HG02981 (cell line): ENCODE measurements around the gene TTBK2.

ENCODE experiments used
- ATAC-seq: cut with Tn5 transposase; IDR thresholded peaks from one replicate; pipeline ENCODE4 v1.9.1; 2021; ENCODE audit warnings: mild to moderate bottlenecking, moderate library complexity; ENCODE audit not compliant: unreplicated experiment

The TTBK2 gene

GRCh38 chr15:42729409-42729808, 191.2 kb downstream of the TTBK2 start:
- no peak for ATAC-seq

- no peak for ATAC-seq
These were observed 191.6 kb downstream of the TTBK2 start for GRCh38 chr15:42728972-42729371.

DNA sequence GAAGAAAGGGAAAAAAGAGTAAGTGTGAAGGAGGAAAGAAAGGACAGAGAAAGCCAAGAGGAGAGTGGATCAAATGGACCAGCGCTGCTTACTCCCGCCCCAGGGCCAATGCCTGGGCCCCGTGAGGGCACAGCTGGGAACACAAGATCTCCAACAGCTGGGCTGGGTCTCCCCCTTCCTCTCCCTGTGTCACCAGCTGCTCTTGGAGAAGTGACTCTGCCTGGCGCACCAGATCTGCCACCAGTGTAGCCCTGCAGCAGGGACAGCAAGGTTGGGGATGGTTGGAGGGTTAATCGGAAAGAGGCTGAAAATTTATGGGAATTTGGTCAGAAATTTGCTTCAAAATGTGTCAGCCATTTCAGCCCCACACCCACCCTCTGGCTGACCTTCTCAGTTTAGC, 192.0 kb downstream of the TTBK2 start:
- ATAC-seq, result no peak

- no peak for ATAC-seq
These were observed 192.7 kb downstream of the TTBK2 start for GRCh38 chr15:42727750-42728381.

DNA sequence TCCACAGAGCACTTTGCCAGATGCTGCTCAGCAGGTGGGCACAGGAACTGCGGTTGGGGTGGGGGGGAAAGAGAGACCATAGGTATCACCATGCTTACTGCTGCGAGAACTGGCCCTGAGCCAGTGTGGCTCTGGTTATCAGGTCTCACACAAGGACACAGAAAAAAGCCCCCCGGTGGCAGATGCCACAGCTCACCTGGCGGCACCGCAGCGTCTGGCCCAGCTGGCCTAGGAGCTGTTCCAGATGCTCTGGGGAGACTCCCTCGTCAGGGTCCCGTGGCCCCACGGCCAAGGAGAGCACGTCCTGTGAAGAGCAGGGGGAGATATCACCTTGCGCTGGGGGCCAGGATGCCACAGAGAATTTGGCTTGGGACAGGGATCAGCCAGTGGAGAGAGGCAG, 194.5 kb downstream of the TTBK2 start:
- no peak for ATAC-seq

GRCh38 chr15:42725331-42725903, 195.2 kb downstream of the TTBK2 start:
- ATAC-seq, result no peak

DNA sequence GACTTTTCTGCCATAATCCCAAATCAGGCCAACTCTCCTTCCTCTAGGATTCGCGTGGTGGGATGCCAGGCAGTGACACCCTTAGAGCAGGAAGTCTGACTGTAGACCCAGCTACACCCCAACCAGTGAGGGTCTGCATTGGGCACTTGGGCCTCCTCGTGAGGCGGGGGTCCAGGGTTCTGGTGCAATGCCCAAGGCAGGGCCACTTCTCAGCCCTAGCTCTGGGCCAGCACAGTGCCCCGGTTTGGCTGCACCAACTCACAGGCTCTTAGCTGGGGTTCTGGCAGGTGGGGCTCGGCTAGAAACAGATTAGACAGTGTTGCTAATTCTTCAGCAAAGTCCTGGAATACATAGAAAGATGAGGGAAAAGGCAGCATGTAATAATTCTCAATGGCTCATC, 196.3 kb downstream of the TTBK2 start:
- no peak for ATAC-seq

DNA sequence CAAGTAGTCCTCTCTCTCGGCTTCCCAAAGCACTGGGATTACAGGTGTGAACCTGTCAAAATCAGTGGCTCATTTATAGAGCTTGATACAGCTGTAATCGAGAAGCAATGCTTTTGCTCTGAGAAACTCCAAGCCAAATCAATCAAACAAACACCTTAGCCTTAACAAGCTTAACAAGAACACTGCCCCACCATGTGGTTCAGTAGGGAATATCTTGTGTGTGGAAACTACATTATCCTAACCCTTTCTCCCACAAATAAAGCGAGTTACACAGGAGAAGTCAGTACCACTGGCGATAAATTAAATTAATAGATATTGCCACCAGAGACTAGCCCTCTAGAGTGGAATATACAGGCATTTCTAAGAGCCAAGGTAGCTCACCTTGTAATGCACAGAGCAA, 197.5 kb downstream of the TTBK2 start:
- no peak for ATAC-seq

DNA sequence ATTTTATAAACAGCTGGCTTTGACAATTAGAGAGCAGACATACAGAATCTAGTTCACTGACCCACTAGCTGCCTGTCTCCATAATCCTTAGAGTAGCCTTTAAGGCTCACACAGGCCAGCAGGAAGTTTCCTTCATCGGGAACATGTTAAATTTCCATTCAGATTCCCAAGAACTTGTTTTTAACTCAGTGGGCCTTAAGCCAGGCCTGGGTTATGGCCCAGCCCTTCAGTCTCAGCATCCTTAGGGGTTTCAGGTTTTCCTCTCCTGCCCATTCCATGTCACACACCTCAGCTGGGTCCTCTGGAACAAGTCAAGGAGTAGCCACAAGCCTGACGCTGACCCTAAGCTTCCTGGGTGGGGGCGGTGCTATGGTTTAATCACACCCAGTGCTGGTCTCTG, 198.7 kb downstream of the TTBK2 start:
- ATAC-seq, result no peak

DNA sequence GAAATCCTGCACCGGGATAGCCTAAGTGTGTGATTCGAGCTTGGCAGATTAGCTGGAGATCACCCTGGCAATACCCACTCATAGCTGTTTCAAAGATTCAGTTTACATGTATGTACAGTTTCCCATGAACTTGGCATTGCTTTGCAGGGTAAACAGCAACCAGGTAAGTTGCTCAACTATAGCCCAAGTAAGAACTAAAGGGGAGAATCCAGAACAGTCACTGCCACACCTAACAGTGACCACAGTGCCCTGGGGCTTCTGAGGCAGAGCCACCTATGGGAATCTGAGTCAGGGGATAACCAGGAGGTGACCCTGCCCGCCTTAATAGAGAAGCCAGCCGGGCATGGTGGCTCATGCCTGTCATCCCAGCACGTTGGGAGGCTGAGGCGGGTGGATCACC, 199.6 kb downstream of the TTBK2 start:
- ATAC-seq, result no peak

DNA sequence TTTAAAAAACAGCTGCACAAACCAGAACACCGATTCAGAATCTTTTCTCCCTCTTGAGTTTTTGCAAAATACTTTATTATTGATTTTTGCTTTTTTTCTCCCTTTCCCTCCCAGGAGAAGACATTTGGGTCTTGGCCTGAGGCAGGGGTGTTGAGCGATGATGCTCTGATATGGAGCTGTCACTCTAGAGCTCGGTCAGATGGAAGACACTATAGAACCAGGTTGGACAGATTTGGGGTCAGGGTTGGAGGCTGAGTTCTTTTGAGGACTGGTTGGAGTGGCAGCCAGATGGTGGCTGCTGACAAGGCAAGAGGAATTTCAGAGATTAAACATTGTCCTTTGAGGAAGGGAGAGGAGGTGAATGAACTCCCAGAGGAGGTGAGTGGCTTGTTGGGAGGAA, 200.5 kb downstream of the TTBK2 start:
- no peak for ATAC-seq

GRCh38 chr15:42719043-42719442, 201.5 kb downstream of the TTBK2 start:
- no peak for ATAC-seq

DNA sequence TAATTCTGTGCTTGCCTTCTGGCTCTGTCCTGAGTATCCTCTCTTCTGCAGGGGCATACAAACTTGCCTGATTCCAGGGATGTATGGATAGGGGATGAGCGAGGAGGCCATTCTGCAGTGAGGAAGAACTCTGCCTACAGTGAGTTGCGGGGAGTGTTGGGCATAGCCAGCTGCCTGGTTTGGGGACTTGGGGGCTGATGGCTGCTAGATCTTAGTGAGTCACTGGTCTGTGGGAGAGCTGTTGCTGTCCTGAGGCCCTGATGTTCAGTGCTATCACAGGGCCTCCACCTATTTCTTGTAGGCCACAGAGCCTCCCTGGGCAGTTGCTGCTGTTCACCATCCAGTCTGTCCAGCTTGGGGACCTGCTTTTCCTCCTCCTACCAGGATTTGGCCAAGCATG, 204.0 kb downstream of the TTBK2 start:
- no peak for ATAC-seq

- ATAC-seq, result no peak
These were observed 204.5 kb downstream of the TTBK2 start for GRCh38 chr15:42716125-42716524.

GRCh38 chr15:42712584-42712983, 208.0 kb downstream of the TTBK2 start:
- no peak for ATAC-seq

- no peak for ATAC-seq
These were observed 208.8 kb downstream of the TTBK2 start for GRCh38 chr15:42711746-42712145.

DNA sequence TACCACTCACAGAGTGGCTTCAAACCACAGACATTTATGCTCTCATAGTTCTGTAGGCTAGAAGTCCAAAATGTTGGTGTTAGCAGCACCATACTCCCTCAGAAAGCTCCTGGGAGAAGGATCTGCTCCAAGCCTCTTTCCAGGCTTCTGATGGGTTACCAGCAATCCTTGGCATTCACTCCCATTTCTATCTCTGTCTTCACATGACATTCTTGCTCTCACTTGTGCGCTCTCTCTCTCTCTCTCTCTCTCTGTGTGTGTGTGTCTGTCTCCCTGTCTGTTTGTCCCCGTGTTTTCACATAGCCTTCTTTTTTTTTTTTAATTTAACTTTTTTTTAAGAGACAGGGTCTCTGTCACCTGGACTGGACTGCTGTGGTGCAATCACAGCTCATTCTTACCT, 209.9 kb downstream of the TTBK2 start:
- no peak for ATAC-seq

DNA sequence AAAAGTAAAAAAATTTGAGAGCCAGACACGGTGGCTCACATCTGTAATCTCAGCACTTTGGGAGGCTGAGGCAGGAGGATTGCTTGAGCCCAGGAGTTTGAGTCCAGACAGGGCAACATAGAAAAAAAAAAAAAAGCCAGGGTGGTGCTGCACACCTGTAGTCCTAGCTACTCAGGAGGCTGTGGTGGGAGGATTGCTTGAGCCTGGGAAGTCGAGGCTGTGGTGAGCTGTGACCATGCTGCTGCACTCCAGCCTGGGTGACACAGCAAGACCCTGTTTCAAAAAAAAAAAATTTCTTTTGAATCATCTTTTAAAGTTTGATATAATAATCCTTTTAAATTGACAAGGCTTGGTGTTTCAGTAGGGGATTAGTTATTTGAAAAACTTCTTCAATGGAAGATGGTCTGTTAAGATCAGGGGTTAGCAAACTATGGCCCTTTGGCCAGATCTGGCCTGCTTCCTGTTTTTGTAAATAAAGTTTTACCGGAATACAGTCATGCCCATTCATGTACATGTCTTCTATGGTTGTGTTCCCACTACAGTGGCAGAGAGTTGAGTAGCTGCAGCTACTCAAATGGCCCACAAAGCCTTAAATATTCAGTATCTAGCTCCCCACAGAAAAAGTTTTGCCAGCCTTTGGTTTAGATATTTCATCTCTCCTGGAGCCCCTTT, 212.6 kb downstream of the TTBK2 start:
- ATAC-seq, result no peak

DNA sequence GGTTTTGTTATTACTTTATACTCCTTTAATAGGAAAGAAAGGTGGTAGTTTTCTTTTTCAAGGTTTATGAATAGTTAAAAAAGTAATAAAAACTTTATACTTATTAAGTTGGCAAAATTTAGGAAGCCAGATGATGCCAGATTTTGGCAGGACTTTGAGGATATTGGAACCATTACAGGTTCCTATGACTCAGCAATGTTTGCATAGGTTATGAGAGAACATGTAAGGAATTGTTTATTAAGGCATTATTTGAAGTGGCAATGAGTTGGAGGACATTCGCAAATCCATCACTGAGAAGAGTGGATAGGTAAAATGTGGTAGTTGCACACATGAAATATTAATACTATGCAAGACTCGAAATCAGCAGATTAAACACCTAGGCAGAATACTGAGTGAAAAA, 213.5 kb downstream of the TTBK2 start:
- ATAC-seq, result no peak

GRCh38 chr15:42705336-42705735, 215.2 kb downstream of the TTBK2 start:
- no peak for ATAC-seq

DNA sequence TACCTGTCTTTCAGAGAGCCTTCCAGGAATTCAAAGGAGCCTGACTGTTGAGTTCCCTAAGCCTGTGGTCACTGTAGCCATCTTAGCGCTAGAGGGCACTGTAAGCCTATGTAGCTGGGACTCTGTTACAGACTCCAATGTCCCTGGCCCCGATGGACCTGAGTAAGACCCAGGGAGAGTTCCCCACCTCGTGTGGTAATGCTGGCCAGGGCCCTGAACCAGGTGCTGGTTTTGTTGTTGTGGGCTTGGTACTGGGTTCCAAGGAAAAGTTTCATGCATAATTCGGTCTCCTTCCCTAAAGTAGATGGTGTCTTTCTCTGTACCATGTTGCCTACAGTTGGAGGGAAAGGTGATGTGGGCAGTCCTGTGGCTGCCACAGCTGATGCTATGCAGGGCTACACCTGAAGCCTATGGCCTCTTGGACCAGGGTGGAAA, 216.1 kb downstream of the TTBK2 start:
- no peak for ATAC-seq

GRCh38 chr15:42696626-42697025, 224.0 kb downstream of the TTBK2 start:
- ATAC-seq, result no peak
